ENCODE measurements around the gene HPN.

Gene HPN

DNA sequence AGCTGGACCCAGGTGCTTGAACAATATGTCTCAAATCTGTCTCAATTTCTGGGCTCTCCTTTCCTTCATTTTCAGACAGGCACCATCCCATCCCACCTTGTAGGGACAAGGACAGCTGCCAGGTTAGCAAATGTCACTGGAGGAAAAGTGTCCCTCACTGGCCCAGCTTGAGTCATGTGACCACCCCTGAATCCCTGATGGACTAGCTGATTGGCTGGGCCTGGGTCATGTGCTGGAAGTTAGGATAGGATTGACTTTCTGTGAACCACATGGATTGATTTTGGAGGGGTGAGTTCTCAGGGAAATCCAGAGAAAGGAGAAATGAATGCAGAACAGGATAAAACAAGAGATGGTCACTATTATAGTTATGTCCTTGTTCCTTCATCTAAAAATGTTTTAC lies 45.9 kb downstream of the HPN start:
- no peaks in the 10 kb centered on the region for H3K36me3 ChIP-seq (ENCODE audit: insufficient read depth, low read length)
- H3K4me2 ChIP-seq (ENCODE audit: low read depth, low read length, poor library complexity, severe bottlenecking) = no peak overlapping the region
- H4K20me1 ChIP-seq (ENCODE audit: insufficient read depth, low read length, poor library complexity, severe bottlenecking) = no peaks in the 10 kb centered on the region
- H2AFZ ChIP-seq (ENCODE audit: low read length) = no peak overlapping the region
- H3K9ac ChIP-seq (ENCODE audit: low read depth, low read length, poor library complexity, severe bottlenecking) = no peak overlapping the region
- no peaks in the 10 kb centered on the region for H3K79me2 ChIP-seq (ENCODE audit: insufficient read depth, low read length)
- H3K9me3 ChIP-seq (ENCODE audit: insufficient read depth, low read depth, low read length) = no peaks in the 10 kb centered on the region
- TF ChIP-seq, protein P1, sequence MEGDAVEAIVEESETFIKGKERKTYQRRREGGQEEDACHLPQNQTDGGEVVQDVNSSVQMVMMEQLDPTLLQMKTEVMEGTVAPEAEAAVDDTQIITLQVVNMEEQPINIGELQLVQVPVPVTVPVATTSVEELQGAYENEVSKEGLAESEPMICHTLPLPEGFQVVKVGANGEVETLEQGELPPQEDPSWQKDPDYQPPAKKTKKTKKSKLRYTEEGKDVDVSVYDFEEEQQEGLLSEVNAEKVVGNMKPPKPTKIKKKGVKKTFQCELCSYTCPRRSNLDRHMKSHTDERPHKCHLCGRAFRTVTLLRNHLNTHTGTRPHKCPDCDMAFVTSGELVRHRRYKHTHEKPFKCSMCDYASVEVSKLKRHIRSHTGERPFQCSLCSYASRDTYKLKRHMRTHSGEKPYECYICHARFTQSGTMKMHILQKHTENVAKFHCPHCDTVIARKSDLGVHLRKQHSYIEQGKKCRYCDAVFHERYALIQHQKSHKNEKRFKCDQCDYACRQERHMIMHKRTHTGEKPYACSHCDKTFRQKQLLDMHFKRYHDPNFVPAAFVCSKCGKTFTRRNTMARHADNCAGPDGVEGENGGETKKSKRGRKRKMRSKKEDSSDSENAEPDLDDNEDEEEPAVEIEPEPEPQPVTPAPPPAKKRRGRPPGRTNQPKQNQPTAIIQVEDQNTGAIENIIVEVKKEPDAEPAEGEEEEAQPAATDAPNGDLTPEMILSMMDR (conservative IDR thresholded peaks at IDR 0.05; ENCODE audit: low read length) = no peak
- no peak for TF ChIP-seq EZH2phosphoT487 (IDR thresholded peaks at IDR 0.05; ENCODE audit: borderline replicate concordance)
- no peaks in the 10 kb centered on the region for H3K9me2 ChIP-seq (replicated peaks; ENCODE audit: low read depth, low read length)
- H3F3A ChIP-seq (ENCODE audit: low read depth) = no peaks in the 10 kb centered on the region
- H3K4me3 ChIP-seq (ENCODE audit: low read length, poor library complexity, severe bottlenecking) = no peak overlapping the region
- no peaks in the 10 kb centered on the region for H3K4me1 ChIP-seq (ENCODE audit: insufficient read depth, low read length, poor library complexity, severe bottlenecking)
- H3K27me3 ChIP-seq (ENCODE audit: insufficient read depth, low read length, poor library complexity, severe bottlenecking) = no peaks in the 10 kb centered on the region

DNA sequence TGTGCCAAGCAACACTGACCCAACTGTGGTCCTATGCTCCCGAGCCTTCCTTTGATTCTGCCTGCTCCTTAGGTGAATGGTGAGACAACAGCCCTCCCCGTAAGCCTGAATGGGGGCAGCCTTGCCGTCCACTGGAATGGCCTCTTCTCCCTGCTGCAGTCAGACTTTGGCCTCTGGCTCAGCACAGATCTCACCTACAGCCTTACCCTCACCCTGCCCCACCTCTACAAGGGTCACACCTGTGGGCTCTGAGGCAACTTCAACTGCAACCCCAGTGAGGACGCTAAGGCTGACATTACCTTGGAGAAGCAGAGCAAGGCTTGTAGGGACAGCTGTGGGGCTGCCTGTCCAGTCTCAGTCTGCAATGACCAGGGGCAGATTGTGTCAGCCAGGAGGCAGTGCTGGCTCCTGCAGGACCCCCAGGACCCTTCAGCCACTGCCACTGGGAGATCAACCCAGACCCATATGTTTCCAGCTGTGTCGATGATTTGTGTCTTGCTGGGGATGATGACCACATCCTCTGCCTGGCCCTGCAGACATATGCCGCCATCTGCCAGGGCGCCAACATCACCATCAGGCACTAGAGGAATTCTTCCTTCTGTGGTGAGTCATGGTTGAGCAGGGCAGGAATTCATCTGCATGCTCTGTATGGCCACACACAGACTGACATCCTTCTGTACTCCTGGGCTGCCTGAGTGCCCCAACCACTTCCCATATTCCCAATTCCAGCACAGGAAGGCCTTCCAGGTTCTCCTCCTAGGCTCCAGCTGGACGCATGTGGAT lies 46.8 kb downstream of the HPN start:
- no peak overlapping the region for H3K4me3 ChIP-seq (ENCODE audit: low read length, poor library complexity, severe bottlenecking)
- no peaks in the 10 kb centered on the region for H3F3A ChIP-seq (ENCODE audit: low read depth)
- TF ChIP-seq EZH2phosphoT487 (IDR thresholded peaks at IDR 0.05; ENCODE audit: borderline replicate concordance) = no peak
- TF ChIP-seq, protein P1 (conservative IDR thresholded peaks at IDR 0.05; ENCODE audit: low read length) = no peak
- no peaks in the 10 kb centered on the region for H3K27me3 ChIP-seq (ENCODE audit: insufficient read depth, low read length, poor library complexity, severe bottlenecking)
- no peaks in the 10 kb centered on the region for H4K20me1 ChIP-seq (ENCODE audit: insufficient read depth, low read length, poor library complexity, severe bottlenecking)
- no peak overlapping the region for H3K4me2 ChIP-seq (ENCODE audit: low read depth, low read length, poor library complexity, severe bottlenecking)
- H3K4me1 ChIP-seq (ENCODE audit: insufficient read depth, low read length, poor library complexity, severe bottlenecking) = no peaks in the 10 kb centered on the region
- no peak overlapping the region for H3K9ac ChIP-seq (ENCODE audit: low read depth, low read length, poor library complexity, severe bottlenecking)
- H3K36me3 ChIP-seq (ENCODE audit: insufficient read depth, low read length) = no peaks in the 10 kb centered on the region
- H3K79me2 ChIP-seq (ENCODE audit: insufficient read depth, low read length) = no peaks in the 10 kb centered on the region
- no peak overlapping the region for H2AFZ ChIP-seq (ENCODE audit: low read length)
- no peaks in the 10 kb centered on the region for H3K9me3 ChIP-seq (ENCODE audit: insufficient read depth, low read depth, low read length)
- no peaks in the 10 kb centered on the region for H3K9me2 ChIP-seq (replicated peaks; ENCODE audit: low read depth, low read length)

DNA sequence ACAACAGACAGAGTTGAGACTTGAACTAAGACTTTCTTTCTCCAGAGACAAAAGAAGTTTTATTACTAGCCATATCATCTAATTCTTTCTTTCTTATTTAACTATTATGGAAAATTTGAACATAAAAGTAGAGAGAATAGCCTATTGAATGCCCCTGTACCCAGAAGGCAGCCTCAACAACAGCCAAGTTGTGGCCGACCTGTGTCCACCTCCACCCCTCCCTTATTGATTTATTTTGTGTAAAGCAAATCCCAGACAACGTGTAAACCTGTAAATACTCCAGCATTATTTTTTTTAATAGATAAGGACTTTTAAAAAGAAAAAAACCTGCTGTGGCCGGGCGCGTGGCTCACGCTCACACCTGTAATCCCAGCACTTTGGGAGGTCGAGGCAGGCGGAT lies 48.0 kb downstream of the HPN start:
- no peaks in the 10 kb centered on the region for H3F3A ChIP-seq (ENCODE audit: low read depth)
- H3K9me3 ChIP-seq (ENCODE audit: insufficient read depth, low read depth, low read length) = no peaks in the 10 kb centered on the region
- no peak overlapping the region for H2AFZ ChIP-seq (ENCODE audit: low read length)
- no peaks in the 10 kb centered on the region for H3K79me2 ChIP-seq (ENCODE audit: insufficient read depth, low read length)
- no peaks in the 10 kb centered on the region for H3K27me3 ChIP-seq (ENCODE audit: insufficient read depth, low read length, poor library complexity, severe bottlenecking)
- no peak for TF ChIP-seq EZH2phosphoT487 (IDR thresholded peaks at IDR 0.05; ENCODE audit: borderline replicate concordance)
- TF ChIP-seq, protein P1 (conservative IDR thresholded peaks at IDR 0.05; ENCODE audit: low read length) = no peak
- no peaks in the 10 kb centered on the region for H4K20me1 ChIP-seq (ENCODE audit: insufficient read depth, low read length, poor library complexity, severe bottlenecking)
- no peaks in the 10 kb centered on the region for H3K9me2 ChIP-seq (replicated peaks; ENCODE audit: low read depth, low read length)
- H3K36me3 ChIP-seq (ENCODE audit: insufficient read depth, low read length) = no peaks in the 10 kb centered on the region
- no peaks in the 10 kb centered on the region for H3K4me1 ChIP-seq (ENCODE audit: insufficient read depth, low read length, poor library complexity, severe bottlenecking)
- H3K4me3 ChIP-seq (ENCODE audit: low read length, poor library complexity, severe bottlenecking) = no peak overlapping the region
- H3K4me2 ChIP-seq (ENCODE audit: low read depth, low read length, poor library complexity, severe bottlenecking) = no peak overlapping the region
- no peak overlapping the region for H3K9ac ChIP-seq (ENCODE audit: low read depth, low read length, poor library complexity, severe bottlenecking)

Data from Loucy (cell line).